Measurements from ENCODE around the gene ORAI3.

GRCh38 chr16:30920891-30921290 is 28.0 kb upstream of the ORAI3 start:
- TF ChIP-seq CTCF (IDR thresholded peaks at IDR 0.05) (no peak), POLR2A (IDR thresholded peaks at IDR 0.05) (no peak), POLR2AphosphoS5 (IDR thresholded peaks at IDR 0.05; ENCODE audit: insufficient read depth in 1 of 2, low read depth in 1 of 2) (no peak)

Data from vagina (tissue), 2 donors.